Endothelial cell of umbilical vein (primary cell): ENCODE results near the gene ABCC11. TPM values are rescaled to one million over a fixed set of nuclear protein-coding genes. Genes with fewer than 3 reads are reported as not detected.

Experiments used
- BruUV-seq: library from RNA; stranded (reverse); fragments of 400-500 nt; replicated peaks from 2 replicates; lab custom pipeline; 2021; lab: Mats Ljungman, UMichigan
- CTCF ChIA-PET: fragments of 300-600, 350-600 bp; sonication (Branson Sonifier 250); formaldehyde crosslinking; loops from one replicate; lab custom pipeline; 2021; ENCODE audit warnings: antibody characterized with exemption, inconsistent platforms; lab: Charles Lee
- POLR2A ChIA-PET: fragments of 300-600, 350-600 bp; sonication (Branson Sonifier 250); formaldehyde crosslinking; loops from one replicate; lab custom pipeline; 2021; ENCODE audit warnings: antibody characterized with exemption, inconsistent platforms; lab: Charles Lee
- DNase-seq: peaks from one replicate; pipeline ENCODE4 v3.0.0-alpha.2; 2011; ENCODE audit warnings: low read depth, low spot score
- FAIRE-seq: peaks from 2 replicates; lab custom pipeline; 2011; peaks lifted over from hg19 to GRCh38; lab: Jason Lieb, UNC
- H2AFZ ChIP-seq: 2 replicates; pipeline ENCODE4 v1.6.0; 2012; ENCODE audit warnings: low read depth, low read length, control low read depth, inconsistent platforms
- H3K27ac ChIP-seq: 2 replicates; pipeline ENCODE4 v1.5.1; 2011; ENCODE audit warnings: low read depth, mild to moderate bottlenecking, control low read depth, low read length, moderate library complexity; ENCODE audit not compliant: insufficient read depth
- H3K27me3 ChIP-seq, 2 experiments: 2 replicates each; pipeline versions ENCODE4 v1.6.0 to v1.6.1; 2011; ENCODE audit warnings: low read length in 2 of 2, mixed read lengths in 1 of 2; ENCODE audit not compliant: control insufficient read depth in 2 of 2, insufficient read depth in 2 of 2
- H3K36me3 ChIP-seq, 2 experiments: 2 replicates in 1 of 2; 3 replicates in 1 of 2; pipeline ENCODE4 v1.5.1; 2011; ENCODE audit warnings: low read length in 2 of 2, mild to moderate bottlenecking in 1 of 2, moderate library complexity in 1 of 2; ENCODE audit not compliant: control insufficient read depth in 2 of 2, insufficient read depth in 2 of 2; ENCODE audit errors: extremely low read depth in 1 of 2
- H3K4me1 ChIP-seq: 3 replicates; pipeline ENCODE4 v1.5.1; 2011; ENCODE audit warnings: mild to moderate bottlenecking, low read length; ENCODE audit not compliant: control insufficient read depth, insufficient read depth; ENCODE audit errors: extremely low read depth
- H3K4me2 ChIP-seq: 2 replicates; pipeline ENCODE4 v1.6.1; 2011; ENCODE audit warnings: low read length, control low read depth, mixed read lengths; ENCODE audit not compliant: insufficient read depth
- H3K4me3 ChIP-seq, 3 experiments: fragments of 200-600 bp in 1 of 3; sonication (generic), shearing (Covaris generic) in 1 of 3; replicated peaks in 1 of 3; 2 replicates each; pipeline ENCODE4 v1.5.1; 2011 to 2016; ENCODE audit warnings: control low read depth in 3 of 3, low read length in 3 of 3, mild to moderate bottlenecking in 2 of 3, inconsistent platforms in 1 of 3, low read depth in 1 of 3, moderate library complexity in 1 of 3; ENCODE audit not compliant: insufficient read depth in 1 of 3
- H3K79me2 ChIP-seq: 2 replicates; pipeline ENCODE4 v1.6.0; 2012; ENCODE audit warnings: low read length, inconsistent platforms; ENCODE audit not compliant: control insufficient read depth, insufficient read depth
- H3K9ac ChIP-seq: replicated peaks from 2 replicates; pipeline ENCODE3; 2011; ENCODE audit warnings: low read length, control low read depth; ENCODE audit not compliant: insufficient read depth; ENCODE audit errors: extremely low read depth
- H3K9me1 ChIP-seq: replicated peaks from 3 replicates; pipeline ENCODE4 v1.6.0; 2011; ENCODE audit warnings: mild to moderate bottlenecking, low read length; ENCODE audit not compliant: control insufficient read depth, insufficient read depth; ENCODE audit errors: extremely low read depth
- H3K9me3 ChIP-seq: replicated peaks from 2 replicates; pipeline ENCODE4 v1.5.1; 2012; ENCODE audit warnings: low read length, inconsistent platforms; ENCODE audit not compliant: control insufficient read depth, insufficient read depth
- H4K20me1 ChIP-seq: replicated peaks from 2 replicates; pipeline ENCODE3; 2011; ENCODE audit warnings: mild to moderate bottlenecking, low read length; ENCODE audit not compliant: control insufficient read depth, insufficient read depth; ENCODE audit errors: extremely low read depth
- EZH2 ChIP-seq: IDR thresholded peaks from 2 replicates; pipeline ENCODE4 v1.6.1; 2012; ENCODE audit warnings: borderline replicate concordance, low read depth, mild to moderate bottlenecking, moderate library complexity, low read length, inconsistent platforms; ENCODE audit not compliant: severe bottlenecking
- FOS ChIP-seq: IDR thresholded peaks from 2 replicates; pipeline ENCODE4 v1.6.1; 2011; ENCODE audit warnings: mild to moderate bottlenecking, low read length, moderate library complexity, borderline replicate concordance; ENCODE audit not compliant: insufficient read depth
- GATA2 ChIP-seq: IDR thresholded peaks from 2 replicates; pipeline ENCODE4 v1.7.0; 2011; ENCODE audit warnings: low read depth, mild to moderate bottlenecking, moderate library complexity, mixed read lengths, low read length; ENCODE audit not compliant: insufficient read length, insufficient read depth
- JUN ChIP-seq: IDR thresholded peaks from 2 replicates; pipeline ENCODE4 v1.6.1; 2011; ENCODE audit warnings: borderline replicate concordance, low read depth; ENCODE audit not compliant: insufficient read length, insufficient read depth
- MAX ChIP-seq: IDR thresholded peaks from 2 replicates; pipeline ENCODE4 v1.6.1; 2011; ENCODE audit not compliant: insufficient read depth, insufficient read length
- MYC ChIP-seq: IDR thresholded peaks from one replicate; pipeline ENCODE4 v1.6.1; 2011; ENCODE audit warnings: mild to moderate bottlenecking, low read depth, low read length
- POLR2A ChIP-seq: IDR thresholded peaks from 2 replicates; pipeline ENCODE4 v1.6.1; 2012; ENCODE audit warnings: low read depth, mild to moderate bottlenecking, control low read depth, low read length
- POLR2AphosphoS5 ChIP-seq: IDR thresholded peaks from 2 replicates; pipeline ENCODE4 v1.6.1; 2012; ENCODE audit warnings: low read depth, mild to moderate bottlenecking, control low read depth, low read length, moderate library complexity; ENCODE audit not compliant: insufficient read depth
- dilution Hi-C: fragments of 300-500 bp; cut with MboI; formaldehyde crosslinking; loops from one replicate; pipeline ENCODE4 v1.15.0; 2019; ENCODE audit warnings: low sequenced_read_pairs; ENCODE audit not compliant: extremely low pct_ligation_motif_present
- intact Hi-C: fragments of 100-400 bp; cut with micrococcal nuclease; formaldehyde crosslinking; loops from one replicate; pipeline ENCODE4 v1.10.0; 2022
- polyA plus RNA-seq, 4 experiments: library from polyadenylated mRNA; depleted of rRNA in 3 of 4; stranded (reverse) in 3 of 4; unstranded in 1 of 4; fragments of >200 nt; gene quantifications; 2 replicates each; pipeline versions ENCODE4 v1.2.1 to v1.2.3, GENCODE V29; 2011 to 2012; ENCODE audit warnings: missing spikeins in 1 of 4
- total RNA-seq: library from RNA; stranded (reverse); gene quantifications from 2 replicates; pipeline ENCODE4 v1.2.3, GENCODE V29; 2021
- TF ChIP-seq, protein P1 (sequence below), 2 donors: IDR thresholded peaks; 1 replicate in 1 of 2; 2 replicates in 1 of 2; pipeline ENCODE4 v1.5.1; 2011; ENCODE audit warnings: low read length in 2 of 2, mild to moderate bottlenecking in 2 of 2, moderate library complexity in 2 of 2, control low read depth in 1 of 2, inconsistent platforms in 1 of 2, low read depth in 1 of 2; ENCODE audit not compliant: insufficient read depth in 1 of 2; ENCODE audit errors: extremely low read depth in 1 of 2

ABCC11 gene
- total and polyA plus RNA-seq, 2 donors (not counting 3 experiments of a cell fraction or from before 2014, with no cell fraction given), result 0.08 TPM; not detected in 1

DNA sequence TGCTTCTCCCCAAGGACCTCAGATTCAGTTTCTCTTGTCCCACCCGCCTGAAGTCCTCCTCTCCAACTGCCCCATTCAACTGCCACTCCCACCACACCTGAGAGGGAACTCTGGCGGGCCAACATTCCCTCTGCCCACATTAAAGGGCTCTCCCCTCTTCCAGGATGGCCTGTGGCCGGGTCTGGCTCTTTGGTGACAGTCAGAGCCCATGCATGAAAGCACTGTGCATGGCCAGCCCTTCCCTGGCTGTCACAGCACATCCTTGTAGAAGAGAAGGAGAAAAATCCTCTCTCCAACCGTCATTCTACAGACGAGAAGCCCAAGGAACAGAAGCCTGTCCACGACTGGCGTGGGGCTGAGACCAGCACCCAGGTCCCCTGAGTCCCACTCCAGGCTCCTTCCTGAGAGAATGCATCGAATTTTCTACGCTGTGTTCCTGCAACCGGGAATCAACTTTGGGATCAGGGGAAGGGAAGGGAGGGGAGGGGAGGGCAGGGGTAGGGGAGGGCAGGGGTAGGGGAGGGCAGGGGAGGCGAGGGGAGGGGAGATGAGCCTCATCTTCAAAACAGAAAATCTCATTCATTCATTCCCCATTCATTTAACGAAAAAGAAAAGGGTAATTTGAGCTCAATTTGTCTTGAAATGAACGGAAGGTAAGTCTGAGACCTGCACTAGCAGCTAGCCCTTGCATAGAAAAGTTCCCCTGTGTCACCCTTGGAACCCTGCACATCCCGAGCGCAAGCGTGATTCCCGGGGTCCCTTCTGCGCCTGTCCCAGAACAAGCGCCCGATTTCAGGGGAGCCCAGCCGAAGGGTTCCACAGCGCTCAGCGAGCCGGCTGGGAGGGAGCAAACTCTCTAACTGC lies 91.2 kb downstream of the ABCC11 start, which contains the start of gene ABCC12:
Gene ABCC12 (minus strand): TSS at position 68 of the 864 bp plus-strand sequence. CDS start 9,569 bp downstream, outside the sequence.
- CTCF ChIA-PET, result interaction anchor here (1.0 to 8.7 kb wide), 5 partner anchors 9 to 1118 kb away, joined by 3 to 91 read pairs (median 7); partner anchors contain the start of gene NETO2
- intact Hi-C loops, result loop anchor here (1.0 to 5.0 kb wide), 6 partner anchors 39 to 1207 kb away; partner anchors contain the start of genes ITFG1 and PHKB
- Histone ChIP-seq H3K4me3 (no peak within 1 kb of the TSS), H3K27me3 (peaks cover 0 to 3% of the 10 kb centered on the region in 2 experiments), H3K4me1 (no peaks in the 10 kb centered on the region), H3K9ac (no peak within 1 kb of the TSS), H3K4me2 (no peak within 1 kb of the TSS), H3K27ac (no peak within 1 kb of the TSS), H3K9me3 (no peaks in the 10 kb centered on the region), H3K36me3 (no peaks in the 10 kb centered on the region), H4K20me1 (no peaks in the 10 kb centered on the region), H3K9me1 (no peaks in the 10 kb centered on the region), H3K79me2 (no peaks in the 10 kb centered on the region), H2AFZ (peak within 1 kb of the TSS; percentile 1)
- no peak for FAIRE-seq
- POLR2A ChIA-PET, result no interaction called here
- BruUV-seq, result no TSS peak
- dilution Hi-C loops, result no loop called here
- no peak for DNase-seq
- TF ChIP-seq MYC (no peak), POLR2AphosphoS5 (no peak), JUN (no peak), GATA2 (no peak), MAX (no peak), POLR2A (no peak), EZH2 (no peak), FOS (no peak)
- TF ChIP-seq, protein P1, sequence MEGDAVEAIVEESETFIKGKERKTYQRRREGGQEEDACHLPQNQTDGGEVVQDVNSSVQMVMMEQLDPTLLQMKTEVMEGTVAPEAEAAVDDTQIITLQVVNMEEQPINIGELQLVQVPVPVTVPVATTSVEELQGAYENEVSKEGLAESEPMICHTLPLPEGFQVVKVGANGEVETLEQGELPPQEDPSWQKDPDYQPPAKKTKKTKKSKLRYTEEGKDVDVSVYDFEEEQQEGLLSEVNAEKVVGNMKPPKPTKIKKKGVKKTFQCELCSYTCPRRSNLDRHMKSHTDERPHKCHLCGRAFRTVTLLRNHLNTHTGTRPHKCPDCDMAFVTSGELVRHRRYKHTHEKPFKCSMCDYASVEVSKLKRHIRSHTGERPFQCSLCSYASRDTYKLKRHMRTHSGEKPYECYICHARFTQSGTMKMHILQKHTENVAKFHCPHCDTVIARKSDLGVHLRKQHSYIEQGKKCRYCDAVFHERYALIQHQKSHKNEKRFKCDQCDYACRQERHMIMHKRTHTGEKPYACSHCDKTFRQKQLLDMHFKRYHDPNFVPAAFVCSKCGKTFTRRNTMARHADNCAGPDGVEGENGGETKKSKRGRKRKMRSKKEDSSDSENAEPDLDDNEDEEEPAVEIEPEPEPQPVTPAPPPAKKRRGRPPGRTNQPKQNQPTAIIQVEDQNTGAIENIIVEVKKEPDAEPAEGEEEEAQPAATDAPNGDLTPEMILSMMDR (IDR thresholded peaks at IDR 0.05; ENCODE audit: extremely low read depth in 1 of 2, insufficient read depth in 1 of 2, low read depth in 1 of 2, low read length in 2 of 2), result no peak
